Testis (tissue), 3 donors: ENCODE results near the gene COL4A2. TPM values are rescaled to one million over a fixed set of nuclear protein-coding genes. Genes with fewer than 3 reads are reported as not detected.

Source experiments
- DNase-seq: peaks from one replicate; pipeline ENCODE4 v3.0.0-alpha.2; 2019
- H3K27ac ChIP-seq, 2 donors: fragments of 200-600 bp; sonication (generic); one replicate each; pipeline ENCODE4 v1.5.1; 2019
- H3K27me3 ChIP-seq: fragments of 200-600 bp; sonication (generic); one replicate; pipeline ENCODE4 v1.5.1; 2019
- H3K36me3 ChIP-seq: fragments of 200-600 bp; sonication (generic); one replicate; pipeline ENCODE4 v1.5.1; 2017; ENCODE audit warnings: low read depth; ENCODE audit errors: missing control alignments
- H3K4me1 ChIP-seq: fragments of 200-600 bp; sonication (generic); one replicate; pipeline ENCODE4 v1.5.1; 2019
- H3K4me3 ChIP-seq, 2 donors: fragments of 200-600 bp; sonication (generic); one replicate each; pipeline ENCODE4 v1.5.1; 2017 to 2019
- H3K9me3 ChIP-seq: fragments of 200-600 bp; sonication (generic); one replicate; pipeline ENCODE4 v1.5.1; 2017
- POLR2A ChIP-seq: fragments of 450-650 bp; IDR thresholded peaks from one replicate; pipeline ENCODE4 v1.6.1; 2017; ENCODE audit warnings: antibody characterized with exemption, mild to moderate bottlenecking, moderate library complexity
- WGBS, 2 donors: methylation state at CpG; one replicate each; pipeline ENCODE4 v1.1.5; 2018; 5-methylcytosine and 5-hydroxymethylcytosine counted together
- intact Hi-C: fragments of 100-400 bp; cut with DNase I; formaldehyde crosslinking; loops from one replicate; pipeline ENCODE4 v1.15.1; 2023; ENCODE audit warnings: low total_unique reads
- polyA plus RNA-seq: library from polyadenylated mRNA; stranded (reverse); fragments of 350-450 nt; fragmentation: Illumina TruSeq; extraction: RNeasy Lipid Tissue Mini Kit (QIAGEN cat#74804); gene quantifications from one replicate; pipeline ENCODE4 v1.2.3, GENCODE V29; 2014; ENCODE audit warnings: low read depth, low replicate concordance; ENCODE audit not compliant: insufficient read depth
- total RNA-seq, 2 donors: library from RNA; depleted of rRNA; stranded (reverse); fragments of >200 nt; gene quantifications; one replicate each; pipeline ENCODE4 v1.2.3, GENCODE V29; 2016
- TF ChIP-seq, protein P1 (sequence below), 3 experiments: fragments of 450-650 bp in 2 of 3; fragments of 200-600 bp in 1 of 3; sonication (generic) in 1 of 3; IDR thresholded peaks; one replicate each; pipeline ENCODE4 v1.5.1; 2016 to 2019; ENCODE audit warnings: antibody characterized with exemption in 3 of 3, mild to moderate bottlenecking in 2 of 3, moderate library complexity in 1 of 3

COL4A2 gene
- total and polyA plus RNA-seq, 3 donors from 2014 or later = 69.1 to 89.9 (median 81.0) TPM

DNA sequence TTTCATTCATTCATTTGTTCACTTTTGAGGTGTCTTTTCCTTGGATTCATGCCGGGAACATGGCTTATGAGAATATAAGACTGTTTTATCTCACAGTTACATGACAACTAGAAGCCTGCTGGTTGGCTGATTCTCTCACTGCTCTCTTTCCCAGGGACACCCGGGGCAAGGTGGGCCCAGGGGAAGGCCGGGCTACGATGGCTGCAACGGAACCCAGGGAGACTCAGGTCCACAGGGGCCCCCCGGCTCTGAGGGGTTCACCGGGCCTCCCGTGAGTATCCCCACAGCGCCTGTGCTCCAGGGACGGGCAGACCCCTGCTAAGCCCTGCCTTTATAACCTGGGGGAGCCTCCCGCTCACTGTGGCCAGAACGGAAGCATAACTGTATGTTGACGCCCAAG, 121.2 kb downstream of the COL4A2 start:
- no peak for TF ChIP-seq POLR2A
- TF ChIP-seq, protein P1, sequence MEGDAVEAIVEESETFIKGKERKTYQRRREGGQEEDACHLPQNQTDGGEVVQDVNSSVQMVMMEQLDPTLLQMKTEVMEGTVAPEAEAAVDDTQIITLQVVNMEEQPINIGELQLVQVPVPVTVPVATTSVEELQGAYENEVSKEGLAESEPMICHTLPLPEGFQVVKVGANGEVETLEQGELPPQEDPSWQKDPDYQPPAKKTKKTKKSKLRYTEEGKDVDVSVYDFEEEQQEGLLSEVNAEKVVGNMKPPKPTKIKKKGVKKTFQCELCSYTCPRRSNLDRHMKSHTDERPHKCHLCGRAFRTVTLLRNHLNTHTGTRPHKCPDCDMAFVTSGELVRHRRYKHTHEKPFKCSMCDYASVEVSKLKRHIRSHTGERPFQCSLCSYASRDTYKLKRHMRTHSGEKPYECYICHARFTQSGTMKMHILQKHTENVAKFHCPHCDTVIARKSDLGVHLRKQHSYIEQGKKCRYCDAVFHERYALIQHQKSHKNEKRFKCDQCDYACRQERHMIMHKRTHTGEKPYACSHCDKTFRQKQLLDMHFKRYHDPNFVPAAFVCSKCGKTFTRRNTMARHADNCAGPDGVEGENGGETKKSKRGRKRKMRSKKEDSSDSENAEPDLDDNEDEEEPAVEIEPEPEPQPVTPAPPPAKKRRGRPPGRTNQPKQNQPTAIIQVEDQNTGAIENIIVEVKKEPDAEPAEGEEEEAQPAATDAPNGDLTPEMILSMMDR (IDR thresholded peaks at IDR 0.05) = no peak

DNA sequence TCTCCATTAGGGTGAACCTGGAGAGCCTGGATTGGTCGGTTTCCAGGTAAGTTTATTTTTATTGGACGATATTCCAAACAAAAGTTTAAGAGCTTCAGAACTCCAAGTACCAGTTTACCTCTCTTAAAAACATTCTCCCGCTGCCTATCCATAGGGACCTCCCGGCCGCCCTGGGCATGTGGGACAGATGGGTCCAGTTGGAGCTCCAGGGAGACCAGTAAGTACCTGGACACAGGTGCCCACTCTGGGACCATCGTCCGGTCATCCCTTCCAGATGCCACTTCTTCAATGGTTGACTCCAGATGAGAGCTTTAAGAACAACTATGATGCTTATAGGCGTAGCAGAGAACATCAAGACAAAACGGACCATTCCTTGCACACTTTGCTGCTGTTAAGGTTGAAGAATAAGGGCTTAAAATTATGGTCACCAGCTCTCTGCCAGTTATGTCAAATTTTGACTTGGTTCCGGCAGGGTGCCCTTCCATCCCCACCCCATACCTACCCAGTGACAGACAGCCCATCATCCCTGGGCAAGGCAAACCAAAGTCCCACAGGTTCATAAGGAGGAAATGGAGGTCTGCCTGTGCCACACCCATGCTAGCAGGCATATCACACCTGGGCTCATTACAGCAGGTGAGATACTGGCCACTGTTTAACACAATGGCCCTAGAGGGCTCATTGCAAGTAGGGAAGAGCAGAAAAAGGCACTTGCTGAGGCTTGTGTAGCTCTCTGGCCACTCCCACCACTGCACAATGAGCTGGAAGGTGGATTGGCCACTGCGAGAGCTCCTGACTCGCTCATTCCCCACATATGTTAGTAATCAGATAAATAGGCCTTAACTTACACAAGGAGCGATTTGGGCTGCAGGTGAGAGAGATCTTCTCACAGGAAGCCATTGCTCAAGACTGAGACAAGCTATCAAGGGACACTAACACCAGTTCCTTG, 123.6 kb downstream of the COL4A2 start:
- H3K36me3 ChIP-seq = no peaks in the 10 kb centered on the region
- no peak for DNase-seq
- TF ChIP-seq, protein P1 (IDR thresholded peaks at IDR 0.05) = no peak
- TF ChIP-seq POLR2A = no peak
- no peaks in the 10 kb centered on the region for H3K4me1 ChIP-seq
- intact Hi-C loops = no loop called here
- no peaks in the 10 kb centered on the region for H3K27me3 ChIP-seq
- no peaks in the 10 kb centered on the region for H3K9me3 ChIP-seq
- 95 to 97% methylated on average over 13 of the region's 13 CpGs for WGBS, 2 donors
- no peak overlapping the region for H3K4me3 ChIP-seq
- H3K27ac ChIP-seq = no peak overlapping the region

More for the DNA sequence above, 121.2 kb downstream of the COL4A2 start:
- H3K9me3 ChIP-seq = no peaks in the 10 kb centered on the region
- H3K4me3 ChIP-seq = no peak overlapping the region
- WGBS, 2 donors = 90 to 94% methylated on average over 7 to 13 of the region's 13 CpGs
- DNase-seq = no peak
- H3K4me1 ChIP-seq = no peaks in the 10 kb centered on the region
- intact Hi-C loops = no loop called here
- no peaks in the 10 kb centered on the region for H3K27me3 ChIP-seq
- no peak overlapping the region for H3K27ac ChIP-seq
- no peaks in the 10 kb centered on the region for H3K36me3 ChIP-seq

DNA sequence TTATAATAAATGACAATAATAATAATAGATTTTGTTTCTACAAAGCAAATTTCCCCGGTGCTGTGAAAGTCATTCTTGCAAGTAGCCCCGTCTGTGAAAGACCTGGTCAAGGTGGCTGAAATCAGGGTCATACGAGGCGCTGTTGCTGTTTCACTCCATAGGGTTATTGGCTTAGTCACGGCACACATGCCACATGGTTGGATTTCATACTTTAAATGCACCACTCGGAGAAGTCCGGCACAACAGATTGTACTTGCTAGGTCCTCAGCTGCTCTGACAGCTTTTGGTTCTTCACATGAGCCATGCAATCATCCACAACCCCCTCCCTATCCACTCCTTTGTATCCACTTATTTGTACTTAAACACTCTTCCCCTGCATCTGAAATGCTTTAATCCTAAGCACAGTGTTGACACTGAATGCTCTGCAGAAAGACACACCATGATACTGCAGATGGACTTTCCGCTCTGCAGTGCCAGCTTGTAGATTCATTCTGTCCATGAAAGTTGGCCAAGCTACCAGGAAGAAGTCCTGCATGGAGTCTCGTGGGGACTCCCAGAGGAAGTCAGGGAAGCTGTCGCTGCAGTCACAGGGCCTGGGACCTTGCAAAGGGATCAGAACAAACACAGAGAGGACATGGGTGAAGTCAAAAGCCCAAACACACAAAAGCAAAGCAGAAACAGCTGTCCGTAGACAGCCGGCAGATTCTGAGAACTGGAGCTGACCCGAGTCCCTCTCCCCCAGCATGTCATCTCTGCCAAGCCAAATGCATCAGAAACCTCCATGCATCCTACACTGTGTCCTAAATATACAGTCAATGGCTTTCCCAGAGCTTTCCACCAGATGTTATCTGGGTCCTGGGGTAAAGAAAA, 124.6 kb downstream of the COL4A2 start:
- WGBS, 2 donors = 81 to 88% methylated on average over 13 of the region's 13 CpGs
- Histone ChIP-seq H3K27ac (no peak overlapping the region), H3K4me3 (no peak overlapping the region), H3K36me3 (no peaks in the 10 kb centered on the region), H3K9me3 (no peaks in the 10 kb centered on the region), H3K27me3 (no peaks in the 10 kb centered on the region), H3K4me1 (no peaks in the 10 kb centered on the region)
- no peak for TF ChIP-seq POLR2A
- TF ChIP-seq, protein P1 (IDR thresholded peaks at IDR 0.05) = no peak
- DNase-seq = no peak
- intact Hi-C loops = no loop called here

DNA sequence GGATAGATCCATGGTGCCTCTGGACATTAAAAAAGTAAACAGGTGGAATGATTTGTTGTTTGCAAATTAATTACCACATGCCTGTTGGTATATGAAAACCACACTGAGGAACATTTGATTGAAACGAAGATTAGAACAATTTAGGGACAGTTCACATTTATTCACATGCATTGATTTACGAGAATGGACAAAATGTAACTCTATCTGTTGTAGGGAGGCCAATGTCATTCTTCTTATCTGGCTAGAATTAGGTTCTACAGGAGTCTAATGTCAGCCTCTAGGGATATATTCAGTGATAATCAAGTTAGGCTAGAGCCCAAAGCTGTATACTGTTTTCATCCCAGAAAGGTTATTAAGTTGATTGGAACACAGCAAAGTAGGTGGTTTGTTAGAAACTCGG, 125.4 kb downstream of the COL4A2 start:
- H3K27ac ChIP-seq = no peak overlapping the region
- no peaks in the 10 kb centered on the region for H3K4me1 ChIP-seq
- no peaks in the 10 kb centered on the region for H3K27me3 ChIP-seq
- no peaks in the 10 kb centered on the region for H3K36me3 ChIP-seq
- 58 to 67% methylated on average over 3 of the region's 3 CpGs for WGBS, 2 donors
- intact Hi-C loops = no loop called here
- H3K4me3 ChIP-seq = no peak overlapping the region
- TF ChIP-seq, protein P1 (IDR thresholded peaks at IDR 0.05) = no peak
- TF ChIP-seq POLR2A = no peak
- H3K9me3 ChIP-seq = no peaks in the 10 kb centered on the region
- no peak for DNase-seq
